Germinal center (tissue), 1 donor: ENCODE results near the gene LPCAT2.

ENCODE experiments used
- DNase-seq: peaks from one replicate; pipeline ENCODE4 v3.0.0; 2012; ENCODE audit warnings: mixed read lengths, low spot score

LPCAT2 gene

GRCh38 chr16:55508941-55509931 lies at the start of gene LPCAT2:
Gene LPCAT2 (plus strand): TSS chr16:55509072. CDS start chr16:55509182, 110 bp downstream.
- DNase-seq = peak; percentile 71

- no peak for DNase-seq
Observed at GRCh38 chr16:55462241-55462640, 46.6 kb upstream of the LPCAT2 start.

- DNase-seq = no peak
Observed at GRCh38 chr16:55464375-55464774, 44.5 kb upstream of the LPCAT2 start.

- DNase-seq = peak; percentile 80
Observed at GRCh38 chr16:55465077-55465896, 43.6 kb upstream of the LPCAT2 start.

- DNase-seq = no peak
Observed at GRCh38 chr16:55466209-55466608, 42.7 kb upstream of the LPCAT2 start.

- DNase-seq = no peak
Observed at GRCh38 chr16:55467898-55468297, 41.0 kb upstream of the LPCAT2 start.

GRCh38 chr16:55468352-55468990 lies 40.4 kb upstream of the LPCAT2 start:
- DNase-seq = no peak

- DNase-seq = no peak
Observed at GRCh38 chr16:55469821-55470532, 38.9 kb upstream of the LPCAT2 start.

- DNase-seq = no peak
Observed at GRCh38 chr16:55470533-55471371, 38.1 kb upstream of the LPCAT2 start.

GRCh38 chr16:55471448-55472097 lies 37.3 kb upstream of the LPCAT2 start:
- DNase-seq = no peak

GRCh38 chr16:55473587-55473986 lies 35.3 kb upstream of the LPCAT2 start:
- no peak for DNase-seq

GRCh38 chr16:55474821-55475220 lies 34.1 kb upstream of the LPCAT2 start:
- no peak for DNase-seq

- no peak for DNase-seq
Observed at GRCh38 chr16:55475919-55476318, 33.0 kb upstream of the LPCAT2 start.

GRCh38 chr16:55476625-55477533 lies 32.0 kb upstream of the LPCAT2 start:
- no peak for DNase-seq

- no peak for DNase-seq
Observed at GRCh38 chr16:55477736-55478135, 31.1 kb upstream of the LPCAT2 start.

- DNase-seq = no peak
Observed at GRCh38 chr16:55478827-55479429, 29.9 kb upstream of the LPCAT2 start, which contains the start of gene MMP2. Gene MMP2 (plus strand): TSS chr16:55479198. CDS start chr16:55479480, 282 bp downstream.

- no peak for DNase-seq
Observed at GRCh38 chr16:55479430-55480140, 29.3 kb upstream of the LPCAT2 start.

- no peak for DNase-seq
Observed at GRCh38 chr16:55480228-55480655, 28.6 kb upstream of the LPCAT2 start.
